H1 (cell line): ENCODE measurements around the gene HP1BP3. TPM values are rescaled to one million over a fixed set of nuclear protein-coding genes. Genes with fewer than 3 reads are reported as not detected.

Experiments
- CTCF ChIA-PET: fragments of 300-600 bp; sonication (Branson Sonifier 250); formaldehyde crosslinking; loops from one replicate; lab custom pipeline; 2021; ENCODE audit not compliant: partially characterized antibody; lab: Charles Lee
- POLR2A ChIA-PET: fragments of 300-600 bp; sonication (Branson Sonifier 250); formaldehyde crosslinking; loops from one replicate; lab custom pipeline; 2021; ENCODE audit warnings: inconsistent platforms; ENCODE audit not compliant: partially characterized antibody; lab: Charles Lee
- DNase-seq, 2 experiments: peaks; one replicate each; pipeline versions ENCODE4 v3.0.0 to v3.0.0-alpha.2; 2010 to 2022; ENCODE audit warnings: low spot score in 2 of 2, low read depth in 1 of 2, mixed read lengths in 1 of 2
- FAIRE-seq: peaks from 2 replicates; lab custom pipeline; 2011; peaks lifted over from hg19 to GRCh38; lab: Jason Lieb, UNC
- H2AFZ ChIP-seq: 2 replicates; pipeline ENCODE4 v1.8.1; 2012; ENCODE audit warnings: low read length, inconsistent platforms
- H2AK5ac ChIP-seq: 2 replicates; pipeline ENCODE4 v1.6.1; 2013; ENCODE audit warnings: low read depth, low read length
- H2BK120ac ChIP-seq: replicated peaks from 2 replicates; pipeline ENCODE3; 2013; ENCODE audit warnings: low read depth, low read length, inconsistent platforms
- H2BK12ac ChIP-seq: 2 replicates; pipeline ENCODE4 v1.6.1; 2013; ENCODE audit warnings: low read depth, low read length
- H2BK15ac ChIP-seq: 2 replicates; pipeline ENCODE4 v1.6.1; 2013; ENCODE audit warnings: low read length
- H2BK20ac ChIP-seq: 2 replicates; pipeline ENCODE4 v1.6.1; 2013; ENCODE audit warnings: low read length
- H2BK5ac ChIP-seq: 2 replicates; pipeline ENCODE4 v1.6.1; 2013; ENCODE audit warnings: low read depth, low read length
- H3K14ac ChIP-seq: 2 replicates; pipeline ENCODE4 v1.6.1; 2013; ENCODE audit warnings: inconsistent platforms; ENCODE audit not compliant: insufficient read length
- H3K18ac ChIP-seq: 2 replicates; pipeline ENCODE4 v1.6.1; 2013; ENCODE audit warnings: low read length; ENCODE audit errors: extremely low read depth
- H3K23ac ChIP-seq: 2 replicates; pipeline ENCODE4 v1.6.1; 2013; ENCODE audit warnings: inconsistent platforms; ENCODE audit not compliant: insufficient read length
- H3K23me2 ChIP-seq: 2 replicates; pipeline ENCODE4 v1.6.1; 2013; ENCODE audit warnings: low read depth, low read length
- H3K27ac ChIP-seq: 2 replicates; pipeline ENCODE4 v1.6.1; 2011; ENCODE audit warnings: low read depth, low read length, inconsistent platforms
- H3K27me3 ChIP-seq, 4 experiments: replicated peaks in 1 of 4; 1 replicate in 1 of 4; 2 replicates in 3 of 4; pipeline versions ENCODE4 v1.6.1 to v1.8.1; 2011 to 2013; ENCODE audit warnings: low read length in 3 of 4, mild to moderate bottlenecking in 3 of 4, inconsistent platforms in 2 of 4, mixed read lengths in 2 of 4, moderate library complexity in 1 of 4; ENCODE audit not compliant: control insufficient read depth in 3 of 4, insufficient read depth in 3 of 4; ENCODE audit errors: extremely low read depth in 1 of 4
- H3K36me3 ChIP-seq, 4 experiments: 2 replicates each; pipeline versions ENCODE4 v1.6.1 to v1.8.1; 2011 to 2013; ENCODE audit warnings: mild to moderate bottlenecking in 4 of 4, low read length in 3 of 4, moderate library complexity in 2 of 4, control low read depth in 1 of 4, inconsistent platforms in 1 of 4; ENCODE audit not compliant: insufficient read depth in 4 of 4, control insufficient read depth in 2 of 4
- H3K4ac ChIP-seq: replicated peaks from 2 replicates; pipeline ENCODE3; 2013; ENCODE audit warnings: low read length, low read depth, mixed read lengths, inconsistent platforms; ENCODE audit not compliant: insufficient read length
- H3K4me1 ChIP-seq, 4 experiments: replicated peaks in 1 of 4; 1 replicate in 1 of 4; 2 replicates in 3 of 4; pipeline versions ENCODE4 v1.6.1 to v1.8.1; 2011 to 2013; ENCODE audit warnings: low read length in 3 of 4, inconsistent platforms in 2 of 4, mixed read lengths in 1 of 4; ENCODE audit not compliant: insufficient read depth in 4 of 4, control insufficient read depth in 3 of 4
- H3K4me2 ChIP-seq, 2 experiments: 2 replicates each; pipeline versions ENCODE4 v1.6.1 to v1.8.1; 2011 to 2013; ENCODE audit warnings: low read depth in 2 of 2, low read length in 2 of 2, control low read depth in 1 of 2, inconsistent platforms in 1 of 2, mild to moderate bottlenecking in 1 of 2; ENCODE audit not compliant: insufficient read depth in 1 of 2
- H3K4me3 ChIP-seq, 4 experiments: fragments of 200-600, 300-600 bp in 1 of 4; sonication (generic), shearing (Covaris generic), sonication (Bioruptor Twin) in 1 of 4; 2 replicates each; pipeline versions ENCODE4 v1.5.1 to v1.8.1; 2011 to 2016; ENCODE audit warnings: low read length in 4 of 4, low read depth in 3 of 4, control low read depth in 2 of 4, inconsistent platforms in 2 of 4, mild to moderate bottlenecking in 2 of 4, mixed read lengths in 1 of 4, moderate library complexity in 1 of 4; ENCODE audit not compliant: insufficient read depth in 2 of 4; ENCODE audit errors: extremely low read depth in 1 of 4
- H3K56ac ChIP-seq: replicated peaks from 2 replicates; pipeline ENCODE3; 2013; ENCODE audit warnings: low read depth, mild to moderate bottlenecking, mixed read lengths, low read length, inconsistent platforms; ENCODE audit not compliant: insufficient read length
- H3K79me1 ChIP-seq: 2 replicates; pipeline ENCODE4 v1.6.1; 2013; ENCODE audit warnings: low read depth, low read length, control low read depth
- H3K79me2 ChIP-seq, 2 experiments: 2 replicates each; pipeline versions ENCODE4 v1.6.1 to v1.8.1; 2012 to 2013; ENCODE audit warnings: low read length in 2 of 2, mild to moderate bottlenecking in 2 of 2, inconsistent platforms in 1 of 2; ENCODE audit not compliant: insufficient read depth in 2 of 2, control insufficient read depth in 1 of 2
- H3K9ac ChIP-seq, 4 experiments: replicated peaks in 1 of 4; 1 replicate in 1 of 4; 2 replicates in 3 of 4; pipeline versions ENCODE4 v1.6.1 to v1.8.1; 2011 to 2013; ENCODE audit warnings: low read depth in 3 of 4, low read length in 3 of 4, control low read depth in 2 of 4, mild to moderate bottlenecking in 2 of 4, moderate library complexity in 2 of 4, inconsistent platforms in 1 of 4; ENCODE audit errors: extremely low read depth in 1 of 4
- H3K9me3 ChIP-seq, 2 experiments: 2 replicates each; pipeline versions ENCODE4 v1.6.1 to v1.8.1; 2012 to 2013; ENCODE audit warnings: mild to moderate bottlenecking in 2 of 2, moderate library complexity in 2 of 2, control low read depth in 1 of 2, inconsistent platforms in 1 of 2, low read depth in 1 of 2, low read length in 1 of 2, mixed read lengths in 1 of 2; ENCODE audit not compliant: insufficient read depth in 2 of 2
- H4K20me1 ChIP-seq, 2 experiments: replicated peaks in 1 of 2; 2 replicates each; pipeline versions ENCODE3 to v1.8.1; 2011 to 2013; ENCODE audit warnings: inconsistent platforms in 2 of 2, low read length in 2 of 2, mild to moderate bottlenecking in 1 of 2; ENCODE audit not compliant: insufficient read depth in 2 of 2, control insufficient read depth in 1 of 2
- H4K5ac ChIP-seq: 2 replicates; pipeline ENCODE4 v1.6.1; 2013; ENCODE audit warnings: low read length, low read depth, mixed read lengths, inconsistent platforms; ENCODE audit not compliant: insufficient read length
- H4K8ac ChIP-seq: 2 replicates; pipeline ENCODE4 v1.8.0; 2013; ENCODE audit warnings: mild to moderate bottlenecking, moderate library complexity, low read length, inconsistent platforms; ENCODE audit not compliant: insufficient read depth; ENCODE audit errors: extremely low read depth
- H4K91ac ChIP-seq: replicated peaks from 2 replicates; pipeline ENCODE3; 2013; ENCODE audit warnings: low read length, mixed read lengths, inconsistent platforms; ENCODE audit not compliant: insufficient read length
- BCL11A ChIP-seq, 2 experiments: IDR thresholded peaks; one replicate each; pipeline ENCODE4 v1.6.1; 2011; ENCODE audit warnings: low read depth in 2 of 2, low read length in 2 of 2, mild to moderate bottlenecking in 2 of 2
- POLR2AphosphoS5 ChIP-seq: IDR thresholded peaks from 2 replicates; pipeline ENCODE4 v1.6.1; 2011; ENCODE audit warnings: low read depth, low read length
- RXRA ChIP-seq: IDR thresholded peaks from 2 replicates; pipeline ENCODE4 v1.6.1; 2011; ENCODE audit warnings: low read depth, mild to moderate bottlenecking, low read length, moderate library complexity; ENCODE audit not compliant: insufficient read depth
- TAF1 ChIP-seq: IDR thresholded peaks from 2 replicates; pipeline ENCODE4 v1.6.1; 2011; ENCODE audit warnings: mild to moderate bottlenecking, low read depth, low read length
- YY1 ChIP-seq: IDR thresholded peaks from 2 replicates; pipeline ENCODE4 v1.6.1; 2011; ENCODE audit warnings: low read depth, mild to moderate bottlenecking, low read length
- whole genome bisulfite sequencing, 2 experiments: shearing (Covaris generic) in 1 of 2; methylation state at CpG; one replicate each; pipeline versions ENCODE4 v1.1.6 to v1.1.7; 2013 to 2015; ENCODE audit warnings: low lambda C conversion rate in 2 of 2, mixed read lengths in 2 of 2, inconsistent platforms in 1 of 2, low coverage in 1 of 2, missing lambda C conversion rate in 1 of 2; ENCODE audit not compliant: insufficient replicate concordance in 2 of 2, insufficient coverage in 1 of 2, insufficient read length in 1 of 2; ENCODE audit errors: extremely low coverage in 1 of 2, missing lambda C conversion rate in 1 of 2; 5-methylcytosine and 5-hydroxymethylcytosine counted together
- polyA plus RNA-seq, 7 experiments: library from polyadenylated mRNA; depleted of rRNA in 3 of 7; stranded (reverse) in 5 of 7; unstranded in 2 of 7; fragments of >200 nt in 5 of 7; fragments of 200-250 nt in 2 of 7; gene quantifications; 1 replicate in 5 of 7; 2 replicates in 1 of 7; 4 replicates in 1 of 7; pipeline versions ENCODE4 v1.2.1 to v1.2.3, GENCODE V29; 2011 to 2013; ENCODE audit warnings: missing spikeins in 2 of 7, mixed read lengths in 2 of 7
- total RNA-seq: library from RNA; stranded (reverse); fragmentation: NEBNext Ultra II Directional; extraction: Animal tissue kit (Norgen Biotek cat#: 25700); gene quantifications from 2 replicates; pipeline ENCODE4 v1.2.1, GENCODE V29; 2021

HP1BP3 gene
- total and polyA plus RNA-seq, 2 of the 8 experiments (the other 6 are each of a cell fraction or from before 2014, with no cell fraction given): 47.4 to 125 TPM

DNA sequence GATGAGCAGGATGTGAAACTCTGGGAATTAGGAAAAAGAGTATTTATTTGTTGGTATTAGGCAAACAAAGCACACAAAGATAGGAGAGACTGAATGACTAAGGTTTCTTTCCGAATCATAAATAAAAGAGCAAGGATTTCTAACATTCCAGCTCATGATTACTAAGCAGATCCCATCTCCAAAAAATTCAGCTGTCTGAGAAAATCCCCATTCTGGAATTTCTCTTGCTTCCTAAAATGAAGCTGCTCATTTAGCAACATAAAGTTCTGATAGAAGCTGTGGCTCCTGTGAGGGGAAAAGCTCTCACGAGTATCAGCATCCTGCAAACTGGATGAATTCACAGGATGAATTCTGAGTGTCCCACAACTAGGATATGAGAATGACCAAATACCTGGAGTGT, 47.9 kb downstream of the HP1BP3 start:
- Histone ChIP-seq H3K9me3 (no peaks in the 10 kb centered on the region), H4K20me1 (no peaks in the 10 kb centered on the region), H2BK120ac (no peak overlapping the region), H3K56ac (no peak overlapping the region), H2AK5ac (no peak overlapping the region), H3K18ac (no peak overlapping the region), H3K23me2 (no peaks in the 10 kb centered on the region), H4K8ac (no peak overlapping the region), H3K4me1 (no peaks in the 10 kb centered on the region), H3K27me3 (0 out of 7 replicates have a peak, but pooled peaks cover 0 to under 1% (median under 1%) of the 10 kb centered on the region in 4 experiments), H3K4me3 (no peak overlapping the region), H2BK12ac (no peak overlapping the region), H3K36me3 (peaks cover 6 to 31% (median 12%) of the 10 kb centered on the region in 4 experiments), H2BK5ac (no peak overlapping the region), H4K91ac (no peak overlapping the region), H2AFZ (no peak overlapping the region), H3K4ac (no peak overlapping the region), H4K5ac (no peak overlapping the region), H2BK20ac (no peak overlapping the region), H3K27ac (no peak overlapping the region), H3K14ac (no peak overlapping the region), H3K4me2 (no peak overlapping the region), H3K79me1 (no peaks in the 10 kb centered on the region), H3K23ac (no peak overlapping the region), H2BK15ac (no peak overlapping the region), H3K9ac (no peak overlapping the region), H3K79me2 (no peaks in the 10 kb centered on the region)
- CTCF ChIA-PET: interaction anchor here (2.6 kb wide), 1 partner anchor 42 kb away, joined by 8 read pairs; no protein-coding TSS in a partner anchor
- DNase-seq (no peak), FAIRE-seq (no peak)
- POLR2A ChIA-PET: interaction anchor here (0.9 kb wide), 1 partner anchor 48 kb away, joined by 3 read pairs; the partner anchor contains the start of gene HP1BP3
- 92% methylated on average over 2 of the region's 2 CpGs; no CpG with 5 or more reads in 1 of the 2 experiments for WGBS, 2 experiments
- TF ChIP-seq BCL11A (IDR thresholded peaks at IDR 0.05; ENCODE audit: low read depth in 2 of 2, low read length in 2 of 2) (no peak), RXRA (no peak), POLR2AphosphoS5 (no peak), TAF1 (no peak), YY1 (no peak)
